ENCODE measurements around the gene PTPRC. TPM values are rescaled to one million over a fixed set of nuclear protein-coding genes. Genes with fewer than 3 reads are reported as not detected.

Gene PTPRC
- total RNA-seq, 2 experiments from 2014 or later: 475 to 499 TPM

GRCh38 chr1:198734323-198735008 is 95.6 kb downstream of the PTPRC start:
- peaks cover 79% of the 10 kb centered on the region for H3K36me3 Mint-ChIP-seq (ENCODE audit: low read depth)
- POLR2A ChIA-PET: no interaction called here
- TF ChIP-seq CTCF (IDR thresholded peaks at IDR 0.05): no peak
- H3K4me1 Mint-ChIP-seq (ENCODE audit: low read depth): peaks cover 80% of the 10 kb centered on the region
- H3K27ac Mint-ChIP-seq: peak overlapping the region; percentile 87
- H3K9me3 Mint-ChIP-seq: peaks cover 19% of the 10 kb centered on the region
- ATAC-seq: peak; percentile 85
- DNase-seq: peak; percentile 35
- intact Hi-C loops (cut with micrococcal nuclease): no loop called here
- H3K4me3 Mint-ChIP-seq: no peak overlapping the region
- H3K27me3 Mint-ChIP-seq: no peaks in the 10 kb centered on the region
- CTCF ChIA-PET: no interaction called here

GRCh38 chr1:198741744-198742143 is 102.9 kb downstream of the PTPRC start:
- Mint-ChIP-seq H3K36me3 (ENCODE audit: low read depth) (peaks cover 58% of the 10 kb centered on the region), H3K27ac (peak overlapping the region; percentile 86), H3K9me3 (peaks cover 13% of the 10 kb centered on the region), H3K4me1 (ENCODE audit: low read depth) (peaks cover 52% of the 10 kb centered on the region), H3K4me3 (no peak overlapping the region), H3K27me3 (no peaks in the 10 kb centered on the region)
- CTCF ChIA-PET: no interaction called here
- POLR2A ChIA-PET: no interaction called here
- DNase-seq (no peak), ATAC-seq (no peak)
- TF ChIP-seq CTCF (IDR thresholded peaks at IDR 0.05): no peak
- intact Hi-C loops (cut with micrococcal nuclease): no loop called here

GRCh38 chr1:198747127-198747526 is 108.3 kb downstream of the PTPRC start:
- Mint-ChIP-seq H3K4me1 (ENCODE audit: low read depth) (peaks cover 16% of the 10 kb centered on the region), H3K4me3 (no peak overlapping the region), H3K27ac (no peak overlapping the region), H3K27me3 (no peaks in the 10 kb centered on the region), H3K36me3 (ENCODE audit: low read depth) (peaks cover 38% of the 10 kb centered on the region), H3K9me3 (no peaks in the 10 kb centered on the region)
- TF ChIP-seq CTCF (IDR thresholded peaks at IDR 0.05): no peak
- peak; percentile 8 for ATAC-seq
- DNase-seq: no peak
- intact Hi-C loops (cut with micrococcal nuclease): no loop called here
- ChIA-PET POLR2A (interaction anchor here (0.8 kb wide), 1 partner anchor 15 kb away, joined by 3 read pairs; no protein-coding TSS in a partner anchor), CTCF (no interaction called here)

- intact Hi-C loops (cut with micrococcal nuclease): no loop called here
- POLR2A ChIA-PET: no interaction called here
Measured at GRCh38 chr1:198749279-198749678, 110.4 kb downstream of the PTPRC start.

More at GRCh38 chr1:198749279-198749678, 110.4 kb downstream of the PTPRC start:
- TF ChIP-seq CTCF (IDR thresholded peaks at IDR 0.05): no peak
- Mint-ChIP-seq H3K27ac (peak overlapping the region; percentile 73), H3K9me3 (no peaks in the 10 kb centered on the region), H3K27me3 (no peaks in the 10 kb centered on the region), H3K36me3 (ENCODE audit: low read depth) (peaks cover 36% of the 10 kb centered on the region), H3K4me1 (ENCODE audit: low read depth) (peaks cover 10% of the 10 kb centered on the region), H3K4me3 (no peak overlapping the region)
- DNase-seq (no peak), ATAC-seq (no peak)
- CTCF ChIA-PET: interaction anchor here (0.7 to 2.3 kb wide), 4 partner anchors 48 to 364 kb away, joined by 3 to 11 read pairs (median 3); no protein-coding TSS in a partner anchor

All from activated CD8-positive, alpha-beta T cell treated with anti-CD3 and anti-CD28 coated beads for 36 hours (primary cell).